Adrenal gland (tissue), 12 donors: ENCODE data around the gene RPE65. TPM values are rescaled to one million over a fixed set of nuclear protein-coding genes. Genes with fewer than 3 reads are reported as not detected.
"Not testable (repeated sequence)": the region's sequence is repeated elsewhere in the genome, so short reads cannot be mapped to it uniquely, and the experiment has no call there.

Source experiments
- DNase-seq, 7 donors: peaks; one replicate each; pipeline ENCODE4 v3.0.0-alpha.2; 2019 to 2020
- H3K27ac ChIP-seq, 5 donors: fragments of 200-600 bp; sonication (generic) in 4 of 5; 1 replicate in 3 of 5; 2 replicates in 2 of 5; pipeline versions ENCODE4 v1.5.1 to v1.8.0; 2016 to 2020; ENCODE audit warnings: mild to moderate bottlenecking in 1 of 5
- H3K27me3 ChIP-seq: fragments of 200-600 bp; 2 replicates; pipeline ENCODE4 v1.8.0; 2021
- H3K36me3 ChIP-seq, 2 donors: fragments of 200-600 bp; replicated peaks in 1 of 2; 1 replicate in 1 of 2; 2 replicates in 1 of 2; pipeline versions ENCODE4 v1.5.1 to v1.8.0; 2018 to 2022
- H3K4me1 ChIP-seq, 2 donors: fragments of 200-600 bp; replicated peaks in 1 of 2; 1 replicate in 1 of 2; 2 replicates in 1 of 2; pipeline versions ENCODE4 v1.5.1 to v1.8.0; 2018 to 2021
- H3K4me3 ChIP-seq, 4 donors: fragments of 200-600 bp; sonication (generic) in 3 of 4; one replicate each; pipeline ENCODE4 v1.5.1; 2016 to 2018
- H3K9me3 ChIP-seq, 3 donors: fragments of 200-600 bp; sonication (generic) in 1 of 3; replicated peaks in 1 of 3; 1 replicate in 2 of 3; 2 replicates in 1 of 3; pipeline versions ENCODE4 v1.5.1 to v1.8.0; 2016 to 2021
- POLR2A ChIP-seq, 2 donors: fragments of 450-650 bp; IDR thresholded peaks; one replicate each; pipeline ENCODE4 v1.6.1; 2017; ENCODE audit warnings: antibody characterized with exemption in 2 of 2, mild to moderate bottlenecking in 2 of 2, moderate library complexity in 1 of 2
- WGBS, 4 donors: extraction: QIAGEN DNeasy Blood & Tissue Kit in 2 of 4; methylation state at CpG; one replicate each; pipeline versions ENCODE4 v1.1.5 to v1.1.7; 2013 to 2017; 5-methylcytosine and 5-hydroxymethylcytosine counted together
- intact Hi-C, 2 donors: fragments of 100-400 bp; cut with DNase I; formaldehyde crosslinking; loops; one replicate each; pipeline versions ENCODE4 v1.14.1 to v1.15.0; 2022 to 2023
- polyA plus RNA-seq, 3 donors: library from polyadenylated mRNA; stranded (reverse); fragments of 200-250 nt in 2 of 3; fragments of 350-450 nt in 1 of 3; fragmentation: Illumina TruSeq in 1 of 3; extraction: RNeasy Lipid Tissue Mini Kit (QIAGEN cat#74804) in 1 of 3; gene quantifications; one replicate each; pipeline ENCODE4 v1.2.3, GENCODE V29; 2013 to 2014
- total RNA-seq, 9 donors: library from RNA; depleted of rRNA in 4 of 9; stranded (reverse); fragments of >200 nt in 4 of 9; fragments of 120-200 nt in 1 of 9; fragmentation: NEBNext Ultra II Directional in 1 of 9; extraction: Animal tissue kit (Norgen Biotek cat#: 25700) in 1 of 9; gene quantifications; one replicate each; pipeline versions ENCODE4 v1.1.0 to v1.2.4, GENCODE V29; 2013 to 2023
- TF ChIP-seq, protein P1 (sequence below), 6 experiments: fragments of 450-650 bp in 4 of 6; fragments of 200-600 bp in 2 of 6; sonication (generic) in 1 of 6; IDR thresholded peaks; 1 replicate in 5 of 6; 2 replicates in 1 of 6; pipeline versions ENCODE4 v1.5.1 to v1.8.0; 2016 to 2021; ENCODE audit warnings: antibody characterized with exemption in 6 of 6, mild to moderate bottlenecking in 2 of 6, moderate library complexity in 1 of 6
- donor health status: healthy with polysubstance abuse.
- donor health status: Bipolar disorder and iron deficiency.
- donor health status: DM: yes; HTN: yes; CAD: no.
- donor health status: DM: no; HTN: no; CAD: no.
- donor health status: DM: no; HTN: no; CAD: no.
- donor health status: DM: yes; HTN: yes; CAD: no.

The RPE65 gene
- total and polyA plus RNA-seq, 12 donors, result 0.06 TPM; not detected in 11

DNA sequence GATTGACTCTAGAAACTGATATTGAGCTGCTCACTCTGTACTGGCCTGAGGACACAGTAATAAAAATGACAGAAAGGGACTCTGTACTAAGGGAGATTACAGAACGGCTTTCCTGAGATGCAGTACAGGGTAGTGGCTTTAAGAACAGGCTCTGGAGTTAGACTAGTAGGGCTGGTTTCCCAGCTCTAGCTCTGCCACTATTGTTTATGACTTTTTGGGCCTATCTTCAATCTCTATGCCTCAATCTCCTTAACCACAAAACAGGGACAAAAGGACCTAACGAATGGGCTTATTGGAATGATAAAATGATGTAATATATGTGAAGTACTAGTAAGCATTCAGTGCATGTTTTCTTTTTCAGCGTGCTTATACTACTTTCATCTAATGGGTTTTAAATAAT, 45.8 kb upstream of the RPE65 start:
- Histone ChIP-seq H3K4me1 (peaks cover 0 to 9% of the 10 kb centered on the region in 2 donors), H3K27ac (no peak overlapping the region), H3K9me3 (no peaks in the 10 kb centered on the region), H3K36me3 (no peaks in the 10 kb centered on the region), H3K4me3 (no peak overlapping the region), H3K27me3 (no peaks in the 10 kb centered on the region)
- no peak for DNase-seq
- WGBS, 4 donors, result 87 to 94% (median 87%) methylated on average over 3 of the region's 3 CpGs
- TF ChIP-seq, protein P1, sequence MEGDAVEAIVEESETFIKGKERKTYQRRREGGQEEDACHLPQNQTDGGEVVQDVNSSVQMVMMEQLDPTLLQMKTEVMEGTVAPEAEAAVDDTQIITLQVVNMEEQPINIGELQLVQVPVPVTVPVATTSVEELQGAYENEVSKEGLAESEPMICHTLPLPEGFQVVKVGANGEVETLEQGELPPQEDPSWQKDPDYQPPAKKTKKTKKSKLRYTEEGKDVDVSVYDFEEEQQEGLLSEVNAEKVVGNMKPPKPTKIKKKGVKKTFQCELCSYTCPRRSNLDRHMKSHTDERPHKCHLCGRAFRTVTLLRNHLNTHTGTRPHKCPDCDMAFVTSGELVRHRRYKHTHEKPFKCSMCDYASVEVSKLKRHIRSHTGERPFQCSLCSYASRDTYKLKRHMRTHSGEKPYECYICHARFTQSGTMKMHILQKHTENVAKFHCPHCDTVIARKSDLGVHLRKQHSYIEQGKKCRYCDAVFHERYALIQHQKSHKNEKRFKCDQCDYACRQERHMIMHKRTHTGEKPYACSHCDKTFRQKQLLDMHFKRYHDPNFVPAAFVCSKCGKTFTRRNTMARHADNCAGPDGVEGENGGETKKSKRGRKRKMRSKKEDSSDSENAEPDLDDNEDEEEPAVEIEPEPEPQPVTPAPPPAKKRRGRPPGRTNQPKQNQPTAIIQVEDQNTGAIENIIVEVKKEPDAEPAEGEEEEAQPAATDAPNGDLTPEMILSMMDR (IDR thresholded peaks at IDR 0.05), result no peak
- TF ChIP-seq POLR2A (IDR thresholded peaks at IDR 0.05), result no peak
- intact Hi-C loops, result no loop called here

DNA sequence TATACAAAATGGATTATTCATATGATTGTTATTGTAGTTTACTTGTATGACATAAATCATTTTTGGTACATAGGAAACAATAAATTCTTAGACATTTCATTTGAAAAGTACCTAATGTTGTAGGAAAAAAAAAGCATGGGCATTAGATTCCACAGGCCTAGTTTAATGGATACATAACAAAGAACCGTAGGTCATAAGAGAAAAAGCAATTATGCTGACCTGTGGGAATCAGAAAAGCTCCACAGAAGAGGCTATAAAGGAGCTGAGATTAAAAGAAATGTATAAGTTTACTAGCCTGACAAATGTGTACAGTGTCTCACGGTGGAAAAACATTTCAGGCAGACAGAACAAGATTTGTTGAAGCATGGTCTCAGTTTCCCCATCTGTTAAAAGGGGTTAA, 43.4 kb upstream of the RPE65 start:
- intact Hi-C loops, result no loop called here
- H3K27ac ChIP-seq, result no peak overlapping the region
- H3K9me3 ChIP-seq, result no peaks in the 10 kb centered on the region
- TF ChIP-seq, protein P1 (IDR thresholded peaks at IDR 0.05), result no peak
- no peak for TF ChIP-seq POLR2A (IDR thresholded peaks at IDR 0.05)
- DNase-seq, result no peak
- 84 to 94% (median 92%) methylated on average over 2 of the region's 2 CpGs for WGBS, 4 donors
- H3K27me3 ChIP-seq, result no peaks in the 10 kb centered on the region
- H3K36me3 ChIP-seq, result no peaks in the 10 kb centered on the region
- no peak overlapping the region for H3K4me3 ChIP-seq
- peaks cover 0 to 9% of the 10 kb centered on the region in 2 donors for H3K4me1 ChIP-seq

DNA sequence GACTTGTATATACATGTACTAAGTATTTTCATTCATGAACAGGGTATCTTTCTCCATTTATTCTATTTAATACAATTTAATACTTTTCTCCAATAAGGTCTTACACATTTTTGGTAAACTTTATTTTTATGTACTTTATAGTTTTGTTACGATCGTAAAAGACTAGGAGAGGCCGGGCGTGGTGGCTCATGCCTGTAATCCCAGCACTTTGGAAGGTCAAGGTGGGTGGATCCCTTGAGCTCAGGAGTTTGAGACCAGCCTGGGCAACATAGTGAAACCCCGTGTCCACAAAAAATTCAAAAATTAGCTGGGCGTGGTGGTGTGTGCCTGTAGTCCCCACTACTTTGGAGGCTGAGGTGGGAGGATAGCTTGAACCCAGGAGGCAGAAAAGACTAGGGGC, 42.5 kb upstream of the RPE65 start:
- H3K27me3 ChIP-seq, H3K4me3 ChIP-seq, H3K27ac ChIP-seq, H3K36me3 ChIP-seq, DNase-seq, H3K9me3 ChIP-seq, intact Hi-C loops, H3K4me1 ChIP-seq: not testable (repeated sequence)
- WGBS, 4 donors, result 97 to 99% (median 98%) methylated on average over 6 of the region's 6 CpGs

DNA sequence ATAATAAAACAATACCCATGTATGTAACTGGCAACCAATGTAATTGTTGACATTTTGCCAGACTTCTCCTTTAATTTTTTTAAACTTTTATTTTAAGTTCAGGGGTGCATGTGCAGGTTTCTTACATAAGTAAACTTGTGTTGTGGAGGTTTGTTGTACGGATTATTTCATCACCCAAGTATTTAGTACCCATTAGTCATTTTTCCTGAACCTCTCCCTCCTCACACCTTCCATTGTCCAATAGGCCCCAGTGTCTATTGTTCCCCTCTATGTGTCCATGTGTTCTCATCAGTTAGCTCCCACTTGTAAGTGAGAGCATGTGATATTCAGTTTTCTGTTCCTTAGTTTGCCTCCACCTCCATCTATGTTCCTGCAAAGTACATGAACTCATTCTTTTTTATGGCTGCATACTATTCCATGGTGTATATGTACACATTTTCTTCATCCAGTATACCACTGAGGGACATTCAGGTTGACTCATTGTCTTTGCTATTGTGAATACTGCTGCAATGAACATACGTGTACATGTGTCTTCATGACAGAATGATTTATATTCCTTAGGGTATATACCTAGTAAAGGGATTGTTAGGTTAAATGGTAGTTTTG, 40.4 kb upstream of the RPE65 start:
- WGBS, 4 donors, result 90 to 97% (median 93%) methylated on average over 2 of the region's 2 CpGs
- H3K4me3 ChIP-seq, result no peak overlapping the region

More for the DNA sequence above, 40.4 kb upstream of the RPE65 start:
- Histone ChIP-seq H3K27ac (no peak overlapping the region), H3K36me3 (no peaks in the 10 kb centered on the region), H3K27me3 (no peaks in the 10 kb centered on the region), H3K4me1 (no peaks in the 10 kb centered on the region), H3K9me3 (no peaks in the 10 kb centered on the region)
- DNase-seq, result no peak
- TF ChIP-seq POLR2A (IDR thresholded peaks at IDR 0.05), result no peak
- TF ChIP-seq, protein P1 (IDR thresholded peaks at IDR 0.05), result no peak
- intact Hi-C loops, result no loop called here
